Colon (tissue), 2 donors: ENCODE data around the gene HMGN3.
"Not testable (repeated sequence)": the region's sequence is repeated elsewhere in the genome, so short reads cannot be mapped to it uniquely, and the experiment has no call there.

Source experiments
- FAIRE-seq: peaks from 2 replicates; lab custom pipeline; 2012; peaks lifted over from hg19 to GRCh38; lab: Jason Lieb, UNC
- donor health status: control.
- donor health status: control.

Gene HMGN3

GRCh38 chr6:79234150-79235022 lies at the start of gene HMGN3:
Gene HMGN3 (minus strand): TSS chr6:79234682.
- FAIRE-seq = no peak

GRCh38 chr6:79280756-79281155 lies 46.3 kb upstream of the HMGN3 start:
- FAIRE-seq = no peak

GRCh38 chr6:79277109-79277508 lies 42.6 kb upstream of the HMGN3 start:
- FAIRE-seq = no peak

- no peak for FAIRE-seq
Observed at GRCh38 chr6:79269877-79270276, 35.4 kb upstream of the HMGN3 start.

- no peak for FAIRE-seq
Observed at GRCh38 chr6:79267128-79267527, 32.6 kb upstream of the HMGN3 start.

- FAIRE-seq = no peak
Observed at GRCh38 chr6:79266051-79266450, 31.6 kb upstream of the HMGN3 start.

- no peak for FAIRE-seq
Observed at GRCh38 chr6:79263359-79263758, 28.9 kb upstream of the HMGN3 start.

GRCh38 chr6:79261666-79262065 lies 27.2 kb upstream of the HMGN3 start:
- FAIRE-seq = no peak

- no peak for FAIRE-seq
Observed at GRCh38 chr6:79260772-79261171, 26.3 kb upstream of the HMGN3 start.

GRCh38 chr6:79257381-79258205 lies 23.1 kb upstream of the HMGN3 start:
- FAIRE-seq = no peak

GRCh38 chr6:79256770-79257169 lies 22.3 kb upstream of the HMGN3 start:
- not testable (repeated sequence) for FAIRE-seq

- not testable (repeated sequence) for FAIRE-seq
Observed at GRCh38 chr6:79255086-79255485, 20.6 kb upstream of the HMGN3 start.

- FAIRE-seq = no peak
Observed at GRCh38 chr6:79250559-79250958, 16.1 kb upstream of the HMGN3 start.

- no peak for FAIRE-seq
Observed at GRCh38 chr6:79250107-79250514, 15.6 kb upstream of the HMGN3 start.

GRCh38 chr6:79249136-79249535 lies 14.7 kb upstream of the HMGN3 start:
- FAIRE-seq = no peak

GRCh38 chr6:79246891-79247290 lies 12.4 kb upstream of the HMGN3 start:
- no peak for FAIRE-seq

GRCh38 chr6:79241228-79241627 lies 6.7 kb upstream of the HMGN3 start:
- FAIRE-seq = no peak

- FAIRE-seq = no peak
Observed at GRCh38 chr6:79240509-79240908, 6.0 kb upstream of the HMGN3 start.

- no peak for FAIRE-seq
Observed at GRCh38 chr6:79239536-79240168, 5.2 kb upstream of the HMGN3 start.

GRCh38 chr6:79238919-79239318 lies 4.4 kb upstream of the HMGN3 start:
- no peak for FAIRE-seq

- FAIRE-seq = no peak
Observed at GRCh38 chr6:79236711-79237110, 2.2 kb upstream of the HMGN3 start.

GRCh38 chr6:79233611-79234149 lies 802 bp downstream of the HMGN3 start:
- FAIRE-seq = no peak
